Breast epithelium (tissue), 3 donors: Measurements from ENCODE around the gene ARHGEF28.

Source experiments
- POLR2A ChIP-seq: fragments of 450-650 bp; IDR thresholded peaks from one replicate; pipeline ENCODE4 v1.6.1; 2016; ENCODE audit warnings: antibody characterized with exemption, mild to moderate bottlenecking, moderate library complexity
- POLR2AphosphoS5 ChIP-seq, 3 donors: sonication (generic); formaldehyde crosslinking; IDR thresholded peaks; one replicate each; pipeline ENCODE4 v1.6.1; 2017; ENCODE audit warnings: antibody characterized with exemption in 3 of 3
- TF ChIP-seq, protein P1 (sequence below), 3 donors: fragments of 450-650 bp; IDR thresholded peaks; one replicate each; pipeline ENCODE4 v1.5.1; 2016 to 2017; ENCODE audit warnings: antibody characterized with exemption in 3 of 3, mild to moderate bottlenecking in 3 of 3, moderate library complexity in 3 of 3

DNA sequence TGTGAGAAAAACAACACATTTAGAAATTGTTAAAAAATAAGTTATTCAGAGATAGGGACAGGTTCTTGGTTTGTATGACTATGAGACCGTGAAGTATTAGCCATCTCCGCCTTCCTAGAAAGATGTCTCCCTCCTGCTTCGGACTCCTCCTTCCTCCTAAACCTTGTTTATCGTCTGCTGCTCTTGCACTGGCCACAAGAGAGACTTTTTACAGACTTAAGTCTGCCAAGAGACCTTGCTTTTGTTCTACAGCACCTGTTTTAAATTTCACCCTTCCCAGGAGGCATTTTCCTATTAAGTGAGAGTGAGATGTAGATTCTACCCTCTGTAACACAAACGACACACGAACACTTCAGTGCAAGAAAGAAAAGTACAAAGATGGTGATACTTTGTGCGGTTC lies 274.6 kb downstream of the ARHGEF28 start:
- no peak for TF ChIP-seq POLR2A
- TF ChIP-seq, protein P1, sequence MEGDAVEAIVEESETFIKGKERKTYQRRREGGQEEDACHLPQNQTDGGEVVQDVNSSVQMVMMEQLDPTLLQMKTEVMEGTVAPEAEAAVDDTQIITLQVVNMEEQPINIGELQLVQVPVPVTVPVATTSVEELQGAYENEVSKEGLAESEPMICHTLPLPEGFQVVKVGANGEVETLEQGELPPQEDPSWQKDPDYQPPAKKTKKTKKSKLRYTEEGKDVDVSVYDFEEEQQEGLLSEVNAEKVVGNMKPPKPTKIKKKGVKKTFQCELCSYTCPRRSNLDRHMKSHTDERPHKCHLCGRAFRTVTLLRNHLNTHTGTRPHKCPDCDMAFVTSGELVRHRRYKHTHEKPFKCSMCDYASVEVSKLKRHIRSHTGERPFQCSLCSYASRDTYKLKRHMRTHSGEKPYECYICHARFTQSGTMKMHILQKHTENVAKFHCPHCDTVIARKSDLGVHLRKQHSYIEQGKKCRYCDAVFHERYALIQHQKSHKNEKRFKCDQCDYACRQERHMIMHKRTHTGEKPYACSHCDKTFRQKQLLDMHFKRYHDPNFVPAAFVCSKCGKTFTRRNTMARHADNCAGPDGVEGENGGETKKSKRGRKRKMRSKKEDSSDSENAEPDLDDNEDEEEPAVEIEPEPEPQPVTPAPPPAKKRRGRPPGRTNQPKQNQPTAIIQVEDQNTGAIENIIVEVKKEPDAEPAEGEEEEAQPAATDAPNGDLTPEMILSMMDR (IDR thresholded peaks at IDR 0.05) = no peak
- no peak for TF ChIP-seq POLR2AphosphoS5 (IDR thresholded peaks at IDR 0.05)
